HCT116 (cell line): ENCODE measurements around the gene KIF26B. TPM values are rescaled to one million over a fixed set of nuclear protein-coding genes. Genes with fewer than 3 reads are reported as not detected.

ENCODE experiments used
- ATAC-seq: fragments of 200-7000 bp; cut with Tn5 transposase; 2 replicates; pipeline ENCODE4 v1.9.1; 2020; ENCODE audit warnings: mild to moderate bottlenecking, moderate library complexity
- BruUV-seq: library from RNA; stranded (reverse); fragments of 400-500 nt; replicated peaks from 2 replicates; lab custom pipeline; 2021; lab: Mats Ljungman, UMichigan
- CTCF ChIA-PET: fragments of 300-600 bp; sonication (Branson Sonifier 250); formaldehyde crosslinking; loops from one replicate; lab custom pipeline; 2021; ENCODE audit warnings: antibody characterized with exemption; lab: Charles Lee
- POLR2A ChIA-PET: fragments of 300-600, 350-600 bp; sonication (Branson Sonifier 250); formaldehyde crosslinking; loops from one replicate; lab custom pipeline; 2021; ENCODE audit warnings: antibody characterized with exemption; lab: Charles Lee
- RAD21 ChIA-PET, 2 experiments: fragments of 300-600 bp; sonication (Branson Sonifier 250); formaldehyde crosslinking; loops; one replicate each; lab custom pipeline; 2023; ENCODE audit warnings: low total read pairs in 2 of 2; ENCODE audit not compliant: uncharacterized antibody in 2 of 2, unreplicated experiment in 2 of 2, low non-redundant PET in 1 of 2; lab: Charles Lee
- DNase-seq: peaks from one replicate; pipeline ENCODE4 v3.0.0-alpha.2; 2010; ENCODE audit warnings: low read depth, low spot score
- H2AFZ ChIP-seq: fragments of 200-600 bp; shearing (Covaris generic), sonication (generic); 2 replicates; pipeline ENCODE4 v1.6.1; 2017; ENCODE audit warnings: low read depth, mixed run types, mixed read lengths, antibody characterized with exemption, low read length; ENCODE audit not compliant: poor library complexity, severe bottlenecking
- H3K27ac ChIP-seq: 2 replicates; pipeline ENCODE4 v1.5.1; 2012; ENCODE audit warnings: low read depth, low read length
- H3K27me3 ChIP-seq: fragments of 200-600 bp; sonication (generic); 2 replicates; pipeline ENCODE4 v1.6.1; 2016; ENCODE audit warnings: mixed run types, low read length, mixed read lengths; ENCODE audit not compliant: insufficient read depth
- H3K36me3 ChIP-seq, 2 experiments: fragments of 200-500 bp in 1 of 2; fragments of 200-600 bp in 1 of 2; sonication (Bioruptor generic) in 1 of 2; sonication (generic) in 1 of 2; 2 replicates each; pipeline versions ENCODE4 v1.5.1 to v1.6.1; 2014 to 2016; ENCODE audit warnings: low read length in 2 of 2, inconsistent platforms in 1 of 2, mixed read lengths in 1 of 2, mixed run types in 1 of 2; ENCODE audit not compliant: insufficient read depth in 2 of 2, control insufficient read depth in 1 of 2
- H3K4me1 ChIP-seq, 2 experiments: fragments of 200-600 bp in 1 of 2; sonication (generic) in 1 of 2; 2 replicates each; pipeline versions ENCODE4 v1.5.1 to v1.6.1; 2012 to 2017; ENCODE audit warnings: low read length in 2 of 2, inconsistent platforms in 1 of 2, mild to moderate bottlenecking in 1 of 2, mixed read lengths in 1 of 2, mixed run types in 1 of 2, moderate library complexity in 1 of 2; ENCODE audit not compliant: insufficient read depth in 2 of 2, control insufficient read depth in 1 of 2
- H3K4me2 ChIP-seq: fragments of 200-600 bp; sonication (generic); 2 replicates; pipeline ENCODE4 v1.6.1; 2017; ENCODE audit warnings: mixed run types, low read length, mixed read lengths
- H3K4me3 ChIP-seq, 2 experiments: fragments of 200-600 bp in 1 of 2; sonication (generic) in 1 of 2; replicated peaks in 1 of 2; 2 replicates each; pipeline ENCODE4 v1.5.1; 2011 to 2016; ENCODE audit warnings: low read length in 2 of 2, control low read depth in 1 of 2, low read depth in 1 of 2, mild to moderate bottlenecking in 1 of 2, mixed read lengths in 1 of 2, mixed run types in 1 of 2
- H3K79me2 ChIP-seq: fragments of 200-600 bp; sonication (generic); 2 replicates; pipeline ENCODE4 v1.6.1; 2017; ENCODE audit warnings: mild to moderate bottlenecking, mixed run types, low read length, moderate library complexity, mixed read lengths; ENCODE audit not compliant: insufficient read depth
- H3K9ac ChIP-seq: fragments of 200-600 bp; sonication (generic); 2 replicates; pipeline ENCODE4 v1.6.1; 2016; ENCODE audit warnings: low read length, mixed read lengths
- H3K9me2 ChIP-seq: fragments of 200-600 bp; sonication (generic), shearing (Covaris generic); 2 replicates; pipeline ENCODE4 v1.6.1; 2017; ENCODE audit warnings: mixed run types, mild to moderate bottlenecking, moderate library complexity; ENCODE audit not compliant: insufficient read depth
- H3K9me3 ChIP-seq, 2 experiments: fragments of 200-500 bp in 1 of 2; fragments of 200-600 bp in 1 of 2; sonication (Bioruptor generic) in 1 of 2; sonication (generic) in 1 of 2; 2 replicates each; pipeline ENCODE4 v1.6.1; 2014 to 2017; ENCODE audit warnings: low read length in 2 of 2, mixed read lengths in 2 of 2, inconsistent platforms in 1 of 2, low read depth in 1 of 2, mild to moderate bottlenecking in 1 of 2, mixed run types in 1 of 2, moderate library complexity in 1 of 2; ENCODE audit not compliant: control insufficient read depth in 1 of 2, insufficient read depth in 1 of 2
- H4K20me1 ChIP-seq: fragments of 200-600 bp; sonication (generic), shearing (Covaris generic); 2 replicates; pipeline ENCODE4 v1.6.1; 2017; ENCODE audit warnings: mixed run types, mild to moderate bottlenecking, moderate library complexity; ENCODE audit not compliant: insufficient read depth
- CEBPB ChIP-seq: IDR thresholded peaks from 2 replicates; pipeline ENCODE4 v1.6.1; 2012; ENCODE audit warnings: low read depth
- EGR1 ChIP-seq: IDR thresholded peaks from 2 replicates; pipeline ENCODE4 v1.6.1; 2012; ENCODE audit warnings: low read depth
- EZH2 ChIP-seq: fragments of 200-600 bp; sonication (generic); IDR thresholded peaks from 2 replicates; pipeline ENCODE4 v1.6.1; 2017; ENCODE audit warnings: antibody characterized with exemption, mixed run types
- FOSL1 ChIP-seq: IDR thresholded peaks from 2 replicates; pipeline ENCODE4 v1.6.1; 2012; ENCODE audit warnings: low read depth
- POLR2A ChIP-seq: IDR thresholded peaks from 2 replicates; pipeline ENCODE4 v1.7.0; 2011; ENCODE audit warnings: borderline replicate concordance; ENCODE audit not compliant: insufficient read depth, insufficient read length; ENCODE audit errors: extremely low read depth
- RAD21 ChIP-seq: IDR thresholded peaks from 2 replicates; pipeline ENCODE4 v1.6.1; 2012; ENCODE audit warnings: low read depth, mild to moderate bottlenecking
- REST ChIP-seq: IDR thresholded peaks from 2 replicates; pipeline ENCODE4 v1.6.1; 2012; ENCODE audit warnings: low read depth
- SP1 ChIP-seq: IDR thresholded peaks from 2 replicates; pipeline ENCODE4 v1.6.1; 2012; ENCODE audit warnings: low read depth
- SRF ChIP-seq: IDR thresholded peaks from 2 replicates; pipeline ENCODE4 v1.6.1; 2012; ENCODE audit warnings: low read depth
- TCF7L2 ChIP-seq: IDR thresholded peaks from 2 replicates; pipeline ENCODE4 v1.7.0; 2011; ENCODE audit warnings: borderline replicate concordance, inconsistent platforms; ENCODE audit not compliant: insufficient read depth, insufficient read length; ENCODE audit errors: extremely low read depth
- ZBTB33 ChIP-seq: IDR thresholded peaks from 2 replicates; pipeline ENCODE4 v1.6.1; 2011; ENCODE audit warnings: mild to moderate bottlenecking, low read length, moderate library complexity; ENCODE audit not compliant: insufficient replicate concordance; ENCODE audit errors: extremely low read depth
- ZFX ChIP-seq: fragments of 450-650 bp; IDR thresholded peaks from 2 replicates; pipeline ENCODE4 v1.6.1; 2017
- intact Hi-C: fragments of 100-400 bp; cut with micrococcal nuclease; formaldehyde crosslinking; loops from 2 replicates; pipeline ENCODE4 v1.10.0; 2022
- total RNA-seq: library from RNA; stranded (reverse); gene quantifications from one replicate; pipeline ENCODE4 v1.2.1, GENCODE V29; 2021; ENCODE audit not compliant: unreplicated experiment
- TF ChIP-seq, protein P1 (sequence below): IDR thresholded peaks from 2 replicates; pipeline ENCODE4 v1.6.1; 2012

KIF26B gene
- total RNA-seq, 1 experiment from 2014 or later = 0.49 TPM

- intact Hi-C loops = no loop called here
- POLR2A ChIA-PET = no interaction called here
- H3K4me3 ChIP-seq = no peak overlapping the region
- no peaks in the 10 kb centered on the region for H4K20me1 ChIP-seq
- H3K4me2 ChIP-seq = no peak overlapping the region
- H3K9ac ChIP-seq = no peak overlapping the region
- DNase-seq = no peak
- H3K4me1 ChIP-seq = no peaks in the 10 kb centered on the region
- H2AFZ ChIP-seq = no peak overlapping the region
- H3K27me3 ChIP-seq = no peaks in the 10 kb centered on the region
- H3K36me3 ChIP-seq = no peaks in the 10 kb centered on the region
- H3K9me2 ChIP-seq = no peaks in the 10 kb centered on the region
- CTCF ChIA-PET = no interaction called here
- no peaks in the 10 kb centered on the region for H3K9me3 ChIP-seq
- RAD21 ChIA-PET = no interaction called here
- TF ChIP-seq EGR1 (no peak), RAD21 (0 out of 2 replicates have a peak, but pooled peaks have one; percentile 6)
- BruUV-seq = no TSS peak
- no peaks in the 10 kb centered on the region for H3K79me2 ChIP-seq
- no peak overlapping the region for H3K27ac ChIP-seq
- no peak for ATAC-seq
Observed at GRCh38 chr1:245222931-245223595, 68.3 kb downstream of the KIF26B start.

DNA sequence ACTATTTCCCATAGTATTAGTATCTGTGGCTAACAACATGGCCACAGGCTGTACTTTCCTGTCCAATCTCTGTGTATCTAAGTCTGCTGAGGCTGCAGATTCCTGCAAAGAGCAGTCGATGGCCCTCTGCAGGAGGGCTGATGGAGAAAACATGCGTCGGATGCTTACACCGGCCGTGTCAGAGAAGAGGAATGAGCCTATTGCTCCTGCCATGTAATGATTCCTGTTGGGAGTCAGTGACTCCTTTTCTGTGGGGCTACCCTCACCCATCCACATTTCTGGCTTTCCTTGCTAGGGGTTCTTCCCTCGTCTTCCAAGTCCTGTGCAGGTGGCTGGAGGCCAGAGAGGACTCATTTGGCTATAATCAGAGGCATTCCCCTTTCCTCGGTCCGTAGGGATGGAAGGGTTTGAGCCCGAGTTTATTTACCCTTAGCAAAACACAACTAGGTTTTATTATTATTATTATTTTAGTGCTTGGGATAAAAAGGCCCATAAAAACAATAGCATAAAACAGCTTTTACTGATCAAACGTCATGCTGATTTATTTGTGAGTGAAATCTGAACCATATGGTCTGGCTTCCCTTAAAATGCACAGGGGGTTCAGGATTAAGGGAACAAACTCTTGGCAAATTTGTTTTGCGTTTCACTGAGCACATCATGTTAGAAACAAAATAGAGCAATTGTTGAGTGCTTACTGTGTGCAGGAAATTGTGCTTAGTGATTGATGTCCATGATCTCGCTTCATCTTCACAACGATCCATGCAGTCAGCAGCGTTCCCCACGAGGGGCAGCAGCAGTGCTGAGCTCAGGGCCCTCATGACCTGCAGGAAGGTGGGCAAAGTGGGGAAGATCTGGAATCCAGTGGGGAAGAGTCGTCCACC is 70.8 kb downstream of the KIF26B start:
- Histone ChIP-seq H3K27ac (no peak overlapping the region), H3K9me2 (no peaks in the 10 kb centered on the region), H4K20me1 (no peaks in the 10 kb centered on the region), H3K79me2 (no peaks in the 10 kb centered on the region), H3K4me1 (no peaks in the 10 kb centered on the region), H2AFZ (no peak overlapping the region), H3K4me3 (no peak overlapping the region), H3K36me3 (no peaks in the 10 kb centered on the region), H3K9ac (no peak overlapping the region), H3K27me3 (no peaks in the 10 kb centered on the region), H3K9me3 (no peaks in the 10 kb centered on the region), H3K4me2 (no peak overlapping the region)
- BruUV-seq = no TSS peak
- intact Hi-C loops = no loop called here
- RAD21 ChIA-PET = no interaction called here
- POLR2A ChIA-PET = no interaction called here
- CTCF ChIA-PET = no interaction called here
- DNase-seq (no peak), ATAC-seq (no peak)
- no peak for TF ChIP-seq SP1
- TF ChIP-seq, protein P1, sequence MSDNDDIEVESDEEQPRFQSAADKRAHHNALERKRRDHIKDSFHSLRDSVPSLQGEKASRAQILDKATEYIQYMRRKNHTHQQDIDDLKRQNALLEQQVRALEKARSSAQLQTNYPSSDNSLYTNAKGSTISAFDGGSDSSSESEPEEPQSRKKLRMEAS = no peak
- TF ChIP-seq TCF7L2 = no peak
- TF ChIP-seq FOSL1 = no peak
- TF ChIP-seq ZBTB33 = no peak
- TF ChIP-seq EZH2 = no peak
- no peak for TF ChIP-seq CEBPB
- no peak for TF ChIP-seq REST
- TF ChIP-seq POLR2A = no peak
- TF ChIP-seq SRF = no peak
- no peak for TF ChIP-seq RAD21
- TF ChIP-seq ZFX = no peak
